Choroid plexus epithelial cell (primary cell): ENCODE data around the gene FGF12.

Experiments used
- DNase-seq: peaks from one replicate; pipeline ENCODE4 v3.0.0-alpha.2; 2010; ENCODE audit warnings: low read depth
- H3K4me3 ChIP-seq: 2 replicates; pipeline ENCODE4 v1.5.1; 2011; ENCODE audit warnings: low read depth, mild to moderate bottlenecking, control low read depth, low read length, moderate library complexity
- CTCF ChIP-seq: conservative IDR thresholded peaks from 2 replicates; pipeline ENCODE4 v1.5.1; 2011; ENCODE audit warnings: low read depth, mild to moderate bottlenecking, control low read depth, inconsistent platforms, low read length, moderate library complexity

Gene FGF12

GRCh38 chr3:192155194-192155593, 572.1 kb downstream of the FGF12 start:
- H3K4me3 ChIP-seq: no peak overlapping the region
- no peak for TF ChIP-seq CTCF
- no peak for DNase-seq

GRCh38 chr3:192133271-192133670, 594.1 kb downstream of the FGF12 start:
- no peak overlapping the region for H3K4me3 ChIP-seq
- no peak for DNase-seq
- TF ChIP-seq CTCF: no peak

- peak; percentile 63 for TF ChIP-seq CTCF
- peak; percentile 53 for DNase-seq
- H3K4me3 ChIP-seq: no peak overlapping the region
Observed at GRCh38 chr3:192130534-192131132, 596.7 kb downstream of the FGF12 start.

GRCh38 chr3:192129586-192129985, 597.8 kb downstream of the FGF12 start:
- TF ChIP-seq CTCF: no peak
- DNase-seq: no peak
- H3K4me3 ChIP-seq: no peak overlapping the region

- TF ChIP-seq CTCF: no peak
- no peak overlapping the region for H3K4me3 ChIP-seq
- DNase-seq: no peak
Observed at GRCh38 chr3:192128922-192129321, 598.4 kb downstream of the FGF12 start.

GRCh38 chr3:192128060-192128459, 599.3 kb downstream of the FGF12 start:
- H3K4me3 ChIP-seq: no peak overlapping the region
- no peak for TF ChIP-seq CTCF
- no peak for DNase-seq

- no peak for TF ChIP-seq CTCF
- H3K4me3 ChIP-seq: no peak overlapping the region
- DNase-seq: no peak
Observed at GRCh38 chr3:192122832-192123594, 604.3 kb downstream of the FGF12 start.
